MCF 10A (cell line): ENCODE data around the gene KLHDC7B. TPM values are rescaled to one million over a fixed set of nuclear protein-coding genes. Genes with fewer than 3 reads are reported as not detected.

Source experiments
- BruUV-seq: library from RNA; stranded (reverse); fragments of 400-500 nt; replicated peaks from 2 replicates; lab custom pipeline; 2021; lab: Mats Ljungman, UMichigan
- CTCF ChIA-PET: fragments of 300-600 bp; sonication (Branson Sonifier 250); formaldehyde crosslinking; extraction: SDS; loops from one replicate; lab custom pipeline; 2021; ENCODE audit warnings: antibody characterized with exemption, inconsistent platforms; lab: Yijun Ruan, JAX
- POLR2A ChIA-PET: fragments of 300-600, 350-650 bp; sonication (Branson Sonifier 250); formaldehyde crosslinking; extraction: SDS; loops from one replicate; lab custom pipeline; 2020; ENCODE audit warnings: antibody characterized with exemption, inconsistent platforms; lab: Yijun Ruan, JAX
- DNase-seq: peaks from one replicate; pipeline ENCODE4 v3.0.0-alpha.2; 2018; ENCODE audit not compliant: unreplicated experiment
- H3K27ac Mint-ChIP-seq: one replicate; pipeline ENCODE4 v1.8.0; 2022; ENCODE audit warnings: mild to moderate bottlenecking, low read depth, mixed read lengths; ENCODE audit not compliant: unreplicated experiment
- H3K27me3 Mint-ChIP-seq: one replicate; pipeline ENCODE4 v1.8.0; 2022; ENCODE audit warnings: mixed read lengths; ENCODE audit not compliant: insufficient read depth, unreplicated experiment
- H3K36me3 Mint-ChIP-seq: one replicate; pipeline ENCODE4 v1.8.0; 2022; ENCODE audit warnings: mild to moderate bottlenecking, moderate library complexity, mixed read lengths; ENCODE audit not compliant: insufficient read depth, unreplicated experiment
- H3K4me1 Mint-ChIP-seq: one replicate; pipeline ENCODE4 v1.8.0; 2022; ENCODE audit warnings: mixed read lengths; ENCODE audit not compliant: insufficient read depth, unreplicated experiment
- H3K4me3 Mint-ChIP-seq: one replicate; pipeline ENCODE4 v1.8.0; 2022; ENCODE audit warnings: mild to moderate bottlenecking, moderate library complexity, mixed read lengths; ENCODE audit not compliant: unreplicated experiment
- H3K9me3 Mint-ChIP-seq: one replicate; pipeline ENCODE4 v1.8.0; 2022; ENCODE audit warnings: mixed read lengths; ENCODE audit not compliant: unreplicated experiment
- CTCF ChIP-seq: fragments of 200-600 bp; IDR thresholded peaks from one replicate; pipeline ENCODE4 v1.8.0; 2022; ENCODE audit warnings: antibody characterized with exemption, mild to moderate bottlenecking; ENCODE audit not compliant: unreplicated experiment
- intact Hi-C: fragments of 100-400 bp; cut with micrococcal nuclease; formaldehyde crosslinking; loops from 2 replicates; pipeline ENCODE4 v1.14.1; 2022
- total RNA-seq: library from RNA; stranded (reverse); gene quantifications from 2 replicates; pipeline ENCODE4 v1.2.3, GENCODE V29; 2022

Gene KLHDC7B
- total RNA-seq, 1 experiment from 2014 or later: 0.98 TPM

GRCh38 chr22:50583294-50583861, 37.7 kb downstream of the KLHDC7B start:
- H3K4me1 Mint-ChIP-seq: no peaks in the 10 kb centered on the region
- H3K36me3 Mint-ChIP-seq: peaks cover 9% of the 10 kb centered on the region
- peak overlapping the region; percentile 94 for H3K4me3 Mint-ChIP-seq
- TF ChIP-seq CTCF: no peak
- H3K27me3 Mint-ChIP-seq: no peaks in the 10 kb centered on the region
- no peak for DNase-seq
- no peaks in the 10 kb centered on the region for H3K9me3 Mint-ChIP-seq
- BruUV-seq: no TSS peak
- H3K27ac Mint-ChIP-seq: peak overlapping the region; percentile 93
- ChIA-PET CTCF (interaction anchor here (1.0 kb wide), 1 partner anchor 36 kb away, joined by 3 read pairs; no protein-coding TSS in a partner anchor), POLR2A (interaction anchor here (0.7 to 4.8 kb wide), 9 partner anchors 10 to 58 kb away, joined by 3 to 51 read pairs (median 10); partner anchors contain the start of genes SCO2, SYCE3 and TYMP)
- intact Hi-C loops: loop anchor here (2.0 to 5.0 kb wide), 3 partner anchors 37 to 107 kb away; partner anchors contain the start of gene SCO2

- no peak for TF ChIP-seq CTCF
- POLR2A ChIA-PET: interaction anchor here (1.3 to 4.8 kb wide), 5 partner anchors 20 to 59 kb away, joined by 3 to 51 read pairs (median 38); partner anchors contain the start of genes SCO2 and SYCE3
- intact Hi-C loops: loop anchor here (5.0 kb wide), 1 partner anchor 57 kb away; the partner anchor contains the start of gene SCO2
- H3K27me3 Mint-ChIP-seq: no peaks in the 10 kb centered on the region
- no peaks in the 10 kb centered on the region for H3K4me1 Mint-ChIP-seq
- no peak overlapping the region for H3K27ac Mint-ChIP-seq
- no peak for DNase-seq
- no TSS peak for BruUV-seq
- no peaks in the 10 kb centered on the region for H3K9me3 Mint-ChIP-seq
- H3K4me3 Mint-ChIP-seq: peak overlapping the region; percentile 94
- CTCF ChIA-PET: interaction anchor here (0.6 to 2.2 kb wide), 4 partner anchors 14 to 53 kb away, joined by 3 to 9 read pairs (median 5); no protein-coding TSS in a partner anchor
- H3K36me3 Mint-ChIP-seq: peaks cover 4% of the 10 kb centered on the region
Measured at GRCh38 chr22:50584106-50585096, 38.7 kb downstream of the KLHDC7B start.

- Mint-ChIP-seq H3K4me1 (no peaks in the 10 kb centered on the region), H3K4me3 (no peak overlapping the region), H3K36me3 (no peaks in the 10 kb centered on the region), H3K9me3 (no peaks in the 10 kb centered on the region), H3K27ac (no peak overlapping the region), H3K27me3 (peaks cover 3% of the 10 kb centered on the region)
- intact Hi-C loops: no loop called here
- DNase-seq: no peak
- ChIA-PET POLR2A (interaction anchor here (1.3 to 4.7 kb wide), 3 partner anchors 21 to 60 kb away, joined by 3 to 38 read pairs (median 38); partner anchors contain the start of genes SCO2 and SYCE3), CTCF (interaction anchor here (0.6 to 2.2 kb wide), 2 partner anchors 15 to 36 kb away, joined by 7 to 9 read pairs; no protein-coding TSS in a partner anchor)
- no peak for TF ChIP-seq CTCF
- BruUV-seq: no TSS peak
Measured at GRCh38 chr22:50585238-50585637, 39.5 kb downstream of the KLHDC7B start.
